ENCODE results near the gene ETV3L.

- TF ChIP-seq CTCF (IDR thresholded peaks at IDR 0.05): no peak
- no peak for TF ChIP-seq POLR2A (IDR thresholded peaks at IDR 0.05)
Observed at GRCh38 chr1:157092831-157093230, 6.8 kb downstream of the ETV3L start.

All from Peyer's patch (tissue), 4 donors.